Smooth muscle cell (in vitro differentiated cells): ENCODE data around the gene KRT4. TPM values are rescaled to one million over a fixed set of nuclear protein-coding genes. Genes with fewer than 3 reads are reported as not detected.

Experiments
- DNase-seq: peaks from one replicate; lab custom pipeline; 2025; ENCODE audit not compliant: unreplicated experiment; lab: John Stamatoyannopoulos, UW
- H2AFZ ChIP-seq: fragments of 200-600 bp; sonication (generic); 2 replicates; pipeline ENCODE4 v1.6.0; 2016; ENCODE audit warnings: antibody characterized with exemption, low read depth, mild to moderate bottlenecking
- H3F3A ChIP-seq: fragments of 200-600 bp; sonication (generic); 2 replicates; pipeline ENCODE4 v1.6.0; 2017; ENCODE audit warnings: antibody characterized with exemption, low read depth
- H3K27ac ChIP-seq: fragments of 200-600 bp; sonication (generic); 2 replicates; pipeline ENCODE4 v1.5.1; 2016; ENCODE audit warnings: low read depth, mild to moderate bottlenecking
- H3K27me3 ChIP-seq: fragments of 200-600 bp; sonication (generic); 2 replicates; pipeline ENCODE4 v1.6.1; 2016; ENCODE audit warnings: low read depth, mild to moderate bottlenecking
- H3K36me3 ChIP-seq: fragments of 200-600 bp; sonication (generic); 2 replicates; pipeline ENCODE4 v1.5.1; 2016; ENCODE audit warnings: low read depth
- H3K4me1 ChIP-seq: fragments of 200-600 bp; sonication (generic); 2 replicates; pipeline ENCODE4 v1.5.1; 2016; ENCODE audit warnings: low read depth
- H3K4me2 ChIP-seq: fragments of 200-600 bp; sonication (generic); 2 replicates; pipeline ENCODE4 v1.6.0; 2016; ENCODE audit warnings: mild to moderate bottlenecking
- H3K4me3 ChIP-seq: fragments of 200-600 bp; sonication (generic); 2 replicates; pipeline ENCODE4 v1.5.1; 2016; ENCODE audit warnings: mild to moderate bottlenecking
- H3K79me2 ChIP-seq: fragments of 200-600 bp; sonication (generic); 2 replicates; pipeline ENCODE4 v1.6.0; 2016; ENCODE audit warnings: low read depth, mild to moderate bottlenecking
- H3K9ac ChIP-seq: fragments of 200-600 bp; sonication (generic); 2 replicates; pipeline ENCODE4 v1.6.0; 2016; ENCODE audit warnings: low read depth
- H3K9me3 ChIP-seq: fragments of 200-600 bp; sonication (generic); replicated peaks from 2 replicates; pipeline ENCODE4 v1.5.1; 2016; ENCODE audit warnings: low read depth
- H4K20me1 ChIP-seq: fragments of 200-600 bp; sonication (generic); 2 replicates; pipeline ENCODE4 v1.6.0; 2016; ENCODE audit warnings: low read depth
- WGBS: methylation state at CpG from one replicate; pipeline ENCODE4 v1.1.7; 2016; ENCODE audit warnings: low lambda C conversion rate; 5-methylcytosine and 5-hydroxymethylcytosine counted together
- polyA plus RNA-seq: library from polyadenylated mRNA; unstranded; fragments of >200 nt; fragmentation: Nextera tagmentation; extraction: Ambion mirVana; gene quantifications from 2 replicates; pipeline ENCODE4 v1.2.1, GENCODE V29; 2016
- total RNA-seq: library from RNA; depleted of rRNA; stranded (reverse); fragments of >200 nt; gene quantifications from 2 replicates; pipeline ENCODE4 v1.2.3, GENCODE V29; 2014
- TF ChIP-seq, protein P1 (sequence below): fragments of 200-600 bp; sonication (generic); IDR thresholded peaks from 2 replicates; pipeline ENCODE4 v1.5.1; 2017; ENCODE audit warnings: borderline replicate concordance, mild to moderate bottlenecking, antibody characterized with exemption; ENCODE audit not compliant: insufficient read depth, poor library complexity, severe bottlenecking

The KRT4 gene
- total and polyA plus RNA-seq, 2 experiments from 2014 or later, result not detected

DNA sequence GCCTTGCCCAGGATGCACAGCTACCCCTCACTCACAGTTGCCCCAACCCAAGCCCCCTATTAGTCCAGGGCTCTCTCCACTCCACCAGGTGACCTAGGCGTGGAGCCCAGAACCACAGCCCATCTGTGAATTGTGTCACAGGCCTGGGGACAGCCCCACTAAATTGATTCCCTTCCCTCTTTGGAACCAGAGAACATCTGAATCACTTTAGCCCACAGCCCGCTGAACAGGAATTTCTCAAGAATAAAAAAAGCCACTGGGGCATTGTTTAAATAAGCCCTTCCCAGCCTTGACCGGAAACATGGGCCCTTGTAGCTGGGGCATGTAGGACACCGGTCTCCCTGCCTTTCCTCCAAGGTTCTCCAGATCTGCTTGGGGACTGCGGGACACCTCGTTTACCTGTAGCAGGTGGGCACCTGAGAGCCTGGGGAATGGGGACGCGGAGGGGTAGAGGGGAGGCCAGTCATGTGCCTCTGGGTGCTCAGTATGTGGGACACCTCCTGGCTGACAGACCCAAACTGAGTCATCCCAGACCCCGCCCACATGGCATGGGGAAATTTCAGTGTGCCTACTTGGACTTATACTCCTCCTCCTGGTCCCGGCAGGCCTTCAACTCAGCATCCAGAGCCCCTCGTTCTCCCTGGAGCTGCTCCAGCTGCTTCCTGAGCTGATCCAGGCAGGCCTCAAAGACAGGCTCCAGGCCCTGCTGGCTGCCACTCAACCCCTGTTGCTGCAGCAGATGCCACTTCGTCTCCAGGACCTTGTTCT is 33.6 kb upstream of the KRT4 start:
- Histone ChIP-seq H3K79me2 (no peaks in the 10 kb centered on the region), H3K9me3 (no peaks in the 10 kb centered on the region), H3K4me1 (no peaks in the 10 kb centered on the region), H2AFZ (no peak overlapping the region), H3F3A (no peaks in the 10 kb centered on the region), H3K9ac (no peak overlapping the region), H3K4me2 (no peak overlapping the region), H3K4me3 (no peak overlapping the region), H3K27me3 (peaks cover 8% of the 10 kb centered on the region), H3K27ac (no peak overlapping the region), H4K20me1 (no peaks in the 10 kb centered on the region), H3K36me3 (no peaks in the 10 kb centered on the region)
- TF ChIP-seq, protein P1, sequence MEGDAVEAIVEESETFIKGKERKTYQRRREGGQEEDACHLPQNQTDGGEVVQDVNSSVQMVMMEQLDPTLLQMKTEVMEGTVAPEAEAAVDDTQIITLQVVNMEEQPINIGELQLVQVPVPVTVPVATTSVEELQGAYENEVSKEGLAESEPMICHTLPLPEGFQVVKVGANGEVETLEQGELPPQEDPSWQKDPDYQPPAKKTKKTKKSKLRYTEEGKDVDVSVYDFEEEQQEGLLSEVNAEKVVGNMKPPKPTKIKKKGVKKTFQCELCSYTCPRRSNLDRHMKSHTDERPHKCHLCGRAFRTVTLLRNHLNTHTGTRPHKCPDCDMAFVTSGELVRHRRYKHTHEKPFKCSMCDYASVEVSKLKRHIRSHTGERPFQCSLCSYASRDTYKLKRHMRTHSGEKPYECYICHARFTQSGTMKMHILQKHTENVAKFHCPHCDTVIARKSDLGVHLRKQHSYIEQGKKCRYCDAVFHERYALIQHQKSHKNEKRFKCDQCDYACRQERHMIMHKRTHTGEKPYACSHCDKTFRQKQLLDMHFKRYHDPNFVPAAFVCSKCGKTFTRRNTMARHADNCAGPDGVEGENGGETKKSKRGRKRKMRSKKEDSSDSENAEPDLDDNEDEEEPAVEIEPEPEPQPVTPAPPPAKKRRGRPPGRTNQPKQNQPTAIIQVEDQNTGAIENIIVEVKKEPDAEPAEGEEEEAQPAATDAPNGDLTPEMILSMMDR, result no peak
- DNase-seq, result no peak
- WGBS, result 75% methylated on average over 12 of the region's 12 CpGs

DNA sequence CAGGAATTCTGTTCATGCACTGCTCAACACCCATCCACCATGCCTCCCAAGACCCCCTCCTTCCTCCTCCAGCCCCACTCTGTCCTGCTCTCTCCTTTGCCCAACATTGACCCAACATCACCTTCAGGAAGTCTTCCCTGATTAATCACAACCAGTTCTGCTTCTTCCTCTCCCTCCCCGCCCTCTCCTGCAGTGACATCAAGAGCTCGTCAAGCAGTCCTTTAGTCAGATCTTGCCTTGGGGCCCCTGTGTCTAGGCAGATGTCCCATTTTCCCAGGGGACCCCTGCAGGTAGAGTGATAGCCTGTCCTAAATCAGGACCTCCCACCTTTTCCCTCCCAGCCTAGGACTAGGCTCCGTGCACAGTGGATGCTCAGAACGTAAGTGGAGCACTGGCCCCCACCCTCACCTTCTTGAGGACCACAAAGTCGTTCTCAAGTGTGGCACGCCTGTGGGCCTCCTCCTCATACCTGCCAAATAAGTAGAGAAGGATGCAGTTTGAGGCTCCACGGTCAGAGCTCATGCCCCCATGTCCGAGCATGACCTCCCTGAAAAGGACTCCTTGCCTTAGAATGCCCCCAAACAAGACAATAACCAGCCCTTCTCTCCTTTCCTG is 32.5 kb upstream of the KRT4 start:
- no peak for DNase-seq
- Histone ChIP-seq H3K27me3 (peaks cover under 1% of the 10 kb centered on the region), H3K9ac (no peak overlapping the region), H3K36me3 (no peaks in the 10 kb centered on the region), H3K4me2 (no peak overlapping the region), H3F3A (no peaks in the 10 kb centered on the region), H3K27ac (no peak overlapping the region), H3K9me3 (no peaks in the 10 kb centered on the region), H3K4me1 (no peaks in the 10 kb centered on the region), H3K4me3 (no peak overlapping the region), H2AFZ (no peak overlapping the region), H3K79me2 (no peaks in the 10 kb centered on the region), H4K20me1 (no peaks in the 10 kb centered on the region)
- TF ChIP-seq, protein P1, result no peak
- 86% methylated on average over 8 of the region's 8 CpGs for WGBS

DNA sequence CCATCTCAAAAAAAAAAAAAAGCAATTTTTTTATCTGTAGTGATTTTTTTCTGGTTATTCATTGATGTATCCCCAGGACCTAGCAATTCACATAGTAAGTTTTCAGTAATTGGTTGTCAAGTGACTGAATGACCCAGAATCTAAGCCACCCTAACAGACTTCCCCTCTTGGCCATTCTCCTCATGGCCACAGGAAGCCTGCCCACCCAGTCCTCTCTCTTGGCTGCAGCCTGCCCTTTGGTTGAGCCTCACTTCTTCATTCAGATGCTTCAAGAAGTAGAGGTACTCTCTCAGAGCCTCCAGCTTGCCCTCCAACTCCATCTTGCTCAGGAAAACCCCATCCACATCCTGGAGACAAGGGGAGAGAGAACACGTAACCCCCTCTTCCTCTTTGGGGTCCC is 32.0 kb upstream of the KRT4 start:
- no peaks in the 10 kb centered on the region for H3K36me3 ChIP-seq
- no peaks in the 10 kb centered on the region for H3K27me3 ChIP-seq
- 100% methylated on average over 1 of the region's 1 CpG for WGBS
- H3F3A ChIP-seq, result no peaks in the 10 kb centered on the region
- no peaks in the 10 kb centered on the region for H3K4me1 ChIP-seq
- no peak overlapping the region for H3K4me2 ChIP-seq
- no peak overlapping the region for H2AFZ ChIP-seq
- no peak overlapping the region for H3K27ac ChIP-seq
- no peaks in the 10 kb centered on the region for H3K9me3 ChIP-seq
- no peak overlapping the region for H3K9ac ChIP-seq
- no peak for DNase-seq
- no peaks in the 10 kb centered on the region for H3K79me2 ChIP-seq
- TF ChIP-seq, protein P1, result no peak
- H3K4me3 ChIP-seq, result no peak overlapping the region
- no peaks in the 10 kb centered on the region for H4K20me1 ChIP-seq
